HL-60 (cell line): ENCODE results near the gene NUDT3.

Source experiments
- POLR2AphosphoS5 ChIP-seq: IDR thresholded peaks from 2 replicates; pipeline ENCODE4 v1.6.1; 2012; ENCODE audit warnings: low read depth
- TF ChIP-seq, protein P1 (sequence below): IDR thresholded peaks from one replicate; pipeline ENCODE4 v1.5.1; 2011; ENCODE audit warnings: low read length, control low read depth, inconsistent platforms; ENCODE audit not compliant: insufficient read depth

DNA sequence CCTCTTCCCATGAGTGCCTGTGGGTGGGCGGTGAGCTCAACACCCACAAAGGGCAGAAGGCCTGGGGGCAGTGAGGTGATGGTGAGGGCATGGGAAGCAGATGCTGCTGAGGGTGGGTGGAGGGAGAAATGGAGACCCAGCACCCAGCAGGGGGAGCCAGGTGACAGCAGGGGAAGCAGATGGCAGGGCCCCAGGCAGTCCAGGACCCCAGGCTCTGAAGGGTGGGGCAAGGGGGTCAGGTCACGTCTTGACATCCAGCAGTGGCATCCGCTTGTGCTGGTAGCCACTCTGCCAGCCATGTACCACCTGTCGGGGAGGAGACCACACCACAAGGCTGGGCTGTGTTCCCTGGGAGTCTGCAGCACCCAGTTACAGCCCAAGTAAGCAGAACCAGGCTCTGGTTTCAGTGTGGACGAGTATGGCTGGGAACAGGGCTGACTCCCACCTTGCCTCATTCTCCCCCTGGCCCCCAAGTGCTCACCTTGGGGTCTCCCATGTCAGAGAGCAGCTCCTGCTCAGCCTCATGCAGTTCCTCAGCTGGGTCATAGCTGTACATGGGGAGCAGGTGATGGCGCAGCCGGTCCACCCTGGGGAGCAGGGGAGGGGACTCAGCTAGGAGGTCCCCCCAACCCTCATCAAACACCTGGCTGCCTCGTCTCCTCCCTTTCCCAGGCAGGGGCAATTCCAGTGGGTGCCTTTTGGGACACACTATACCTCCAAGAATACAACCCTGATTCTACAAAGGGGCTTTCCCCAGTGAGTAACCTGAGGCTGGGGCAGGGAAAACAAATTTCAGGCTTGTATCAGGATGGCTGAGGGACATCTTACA lies 145.7 kb downstream of the NUDT3 start:
- TF ChIP-seq, protein P1, sequence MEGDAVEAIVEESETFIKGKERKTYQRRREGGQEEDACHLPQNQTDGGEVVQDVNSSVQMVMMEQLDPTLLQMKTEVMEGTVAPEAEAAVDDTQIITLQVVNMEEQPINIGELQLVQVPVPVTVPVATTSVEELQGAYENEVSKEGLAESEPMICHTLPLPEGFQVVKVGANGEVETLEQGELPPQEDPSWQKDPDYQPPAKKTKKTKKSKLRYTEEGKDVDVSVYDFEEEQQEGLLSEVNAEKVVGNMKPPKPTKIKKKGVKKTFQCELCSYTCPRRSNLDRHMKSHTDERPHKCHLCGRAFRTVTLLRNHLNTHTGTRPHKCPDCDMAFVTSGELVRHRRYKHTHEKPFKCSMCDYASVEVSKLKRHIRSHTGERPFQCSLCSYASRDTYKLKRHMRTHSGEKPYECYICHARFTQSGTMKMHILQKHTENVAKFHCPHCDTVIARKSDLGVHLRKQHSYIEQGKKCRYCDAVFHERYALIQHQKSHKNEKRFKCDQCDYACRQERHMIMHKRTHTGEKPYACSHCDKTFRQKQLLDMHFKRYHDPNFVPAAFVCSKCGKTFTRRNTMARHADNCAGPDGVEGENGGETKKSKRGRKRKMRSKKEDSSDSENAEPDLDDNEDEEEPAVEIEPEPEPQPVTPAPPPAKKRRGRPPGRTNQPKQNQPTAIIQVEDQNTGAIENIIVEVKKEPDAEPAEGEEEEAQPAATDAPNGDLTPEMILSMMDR = peak; percentile 29
- TF ChIP-seq POLR2AphosphoS5 = peak; percentile 97
